ENCODE results near the gene GTF2H3. TPM values are rescaled to one million over a fixed set of nuclear protein-coding genes. Genes with fewer than 3 reads are reported as not detected.

Gene GTF2H3
- total RNA-seq, 5 donors from 2014 or later (not counting 1 experiment from before 2014, with no cell fraction given): 23.7 to 27.2 (median 24.9) TPM

Other genes with a start within 250 kb of the GTF2H3 start
- 10 to 100 TPM; 21.1 to 34.2 (median 31.8) TPM for gene KMT5A, start 249.7 kb upstream of the GTF2H3 start, total RNA-seq
- gene RILPL2, start 197.1 kb upstream of the GTF2H3 start, total RNA-seq: 10 to 100 TPM in 1 of 5 donors, 1 to 10 TPM in 4; 6.0 to 10.2 (median 7.1) TPM
- 10 to 100 TPM; 32.6 to 46.1 (median 43.2) TPM for gene SNRNP35, start 175.7 kb upstream of the GTF2H3 start, total RNA-seq
- gene RILPL1, start 100.1 kb upstream of the GTF2H3 start, total RNA-seq: 1 to 10 TPM; 2.8 to 8.9 (median 6.1) TPM
- gene TMED2, start 49.3 kb upstream of the GTF2H3 start, total RNA-seq: 100 to 1,000 TPM in 3 of 5 donors, 10 to 100 TPM in 2; 86.4 to 129 (median 115) TPM
- gene DDX55, start 31.7 kb upstream of the GTF2H3 start, total RNA-seq: 10 to 100 TPM; 28.9 to 45.8 (median 41.8) TPM
- 10 to 100 TPM; 44.7 to 51.8 (median 47.0) TPM for gene EIF2B1, start 143 bp upstream of the GTF2H3 start, total RNA-seq
- 10 to 100 TPM in 1 of 5 donors, 1 to 10 TPM in 4; 5.3 to 11.9 (median 6.6) TPM for gene TCTN2, start 37.3 kb downstream of the GTF2H3 start, total RNA-seq
- 10 to 100 TPM; 34.9 to 47.2 (median 46.3) TPM for gene ATP6V0A2, start 78.5 kb downstream of the GTF2H3 start, total RNA-seq
- under 1 TPM; 0.08 to 0.32 (median 0.19) TPM for gene DNAH10, start 128.5 kb downstream of the GTF2H3 start, total RNA-seq